Measurements from ENCODE around the gene ITGA11. TPM values are rescaled to one million over a fixed set of nuclear protein-coding genes. Genes with fewer than 3 reads are reported as not detected.

Gene ITGA11
- total RNA-seq, 2 donors from 2014 or later: 246 to 360 TPM

DNA sequence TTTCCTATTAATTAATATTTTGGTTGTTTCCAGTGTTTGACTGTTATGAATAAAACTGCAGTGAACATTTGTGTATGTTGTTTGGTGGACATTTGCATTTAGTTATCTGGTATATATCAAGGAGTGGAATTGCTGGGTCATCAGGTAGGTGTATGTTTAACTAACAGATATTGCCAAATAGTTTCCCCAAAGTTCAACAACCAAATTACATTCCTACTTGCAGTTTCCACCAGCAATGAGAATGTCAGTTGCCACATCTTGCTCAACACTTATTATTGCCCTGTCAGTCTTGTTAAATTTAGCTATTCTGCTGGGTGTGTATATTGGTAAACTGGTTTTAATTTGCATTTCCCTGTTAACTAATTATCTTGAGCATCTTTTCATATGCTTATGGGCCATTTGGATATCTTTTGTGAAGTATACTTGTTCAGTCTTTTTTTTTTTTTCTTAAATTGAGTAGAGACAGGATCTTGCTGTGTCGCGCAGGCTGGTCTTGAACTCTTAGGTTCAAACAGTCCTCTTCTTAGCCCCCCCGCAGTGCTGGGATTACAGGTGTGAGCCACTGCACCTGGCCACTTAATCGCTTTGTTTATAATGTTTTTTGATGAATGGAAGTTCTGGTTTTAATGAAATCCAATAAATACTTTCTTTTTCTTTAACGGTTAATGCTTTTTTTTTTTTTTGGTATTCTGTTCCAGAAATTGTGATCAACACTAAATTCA lies 146.5 kb downstream of the ITGA11 start:
- no peak for ATAC-seq (ENCODE audit: insufficient number of reproducible peaks, low FRiP score, low read depth)
- H3K27ac ChIP-seq: no peak overlapping the region

DNA sequence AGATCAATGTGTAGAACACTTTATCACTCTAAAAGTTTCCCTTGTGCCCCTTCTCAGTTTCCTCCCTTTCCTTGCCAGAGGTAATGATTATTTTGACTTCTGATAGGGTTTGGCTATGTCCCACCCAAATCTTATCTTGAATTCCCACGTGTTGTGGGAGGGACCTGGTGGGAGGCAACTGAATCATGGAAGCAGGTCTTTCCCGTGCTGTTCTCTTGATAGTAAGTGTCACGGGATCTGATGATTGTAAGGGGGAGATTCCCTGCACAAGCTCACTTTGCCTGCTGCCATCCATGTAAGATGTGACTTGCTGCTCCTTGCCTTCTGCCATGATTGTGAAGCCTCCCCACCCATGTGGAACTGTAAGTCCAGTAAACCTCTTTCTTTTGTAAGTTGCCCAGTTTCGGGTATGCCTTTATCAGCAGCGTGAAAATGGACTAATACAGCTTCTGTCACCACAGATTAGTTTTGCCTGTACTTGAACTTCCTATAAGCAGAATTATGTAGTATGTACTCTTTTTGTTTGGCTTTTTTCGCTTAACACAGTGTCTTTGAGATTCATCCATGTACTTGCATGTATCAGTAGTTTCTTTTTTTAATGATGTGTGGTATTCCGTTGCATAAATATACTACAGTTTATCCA lies 147.2 kb downstream of the ITGA11 start:
- ATAC-seq (ENCODE audit: insufficient number of reproducible peaks, low FRiP score, low read depth) (no peak), DNase-seq (ENCODE audit: low spot score) (no peak)
- no peak overlapping the region for H3K4me3 ChIP-seq
- TF ChIP-seq, protein P1, sequence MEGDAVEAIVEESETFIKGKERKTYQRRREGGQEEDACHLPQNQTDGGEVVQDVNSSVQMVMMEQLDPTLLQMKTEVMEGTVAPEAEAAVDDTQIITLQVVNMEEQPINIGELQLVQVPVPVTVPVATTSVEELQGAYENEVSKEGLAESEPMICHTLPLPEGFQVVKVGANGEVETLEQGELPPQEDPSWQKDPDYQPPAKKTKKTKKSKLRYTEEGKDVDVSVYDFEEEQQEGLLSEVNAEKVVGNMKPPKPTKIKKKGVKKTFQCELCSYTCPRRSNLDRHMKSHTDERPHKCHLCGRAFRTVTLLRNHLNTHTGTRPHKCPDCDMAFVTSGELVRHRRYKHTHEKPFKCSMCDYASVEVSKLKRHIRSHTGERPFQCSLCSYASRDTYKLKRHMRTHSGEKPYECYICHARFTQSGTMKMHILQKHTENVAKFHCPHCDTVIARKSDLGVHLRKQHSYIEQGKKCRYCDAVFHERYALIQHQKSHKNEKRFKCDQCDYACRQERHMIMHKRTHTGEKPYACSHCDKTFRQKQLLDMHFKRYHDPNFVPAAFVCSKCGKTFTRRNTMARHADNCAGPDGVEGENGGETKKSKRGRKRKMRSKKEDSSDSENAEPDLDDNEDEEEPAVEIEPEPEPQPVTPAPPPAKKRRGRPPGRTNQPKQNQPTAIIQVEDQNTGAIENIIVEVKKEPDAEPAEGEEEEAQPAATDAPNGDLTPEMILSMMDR (IDR thresholded peaks at IDR 0.05): no peak
- H3K9me3 ChIP-seq: no peaks in the 10 kb centered on the region
- no peak overlapping the region for H3K27ac ChIP-seq
- H3K36me3 ChIP-seq: peaks cover 4% of the 10 kb centered on the region
- peaks cover 43 to 83% of the 10 kb centered on the region in 2 donors for H3K4me1 ChIP-seq (ENCODE audit: control insufficient read depth in 1 of 2, low read depth in 2 of 2)
- H3K27me3 ChIP-seq (replicated peaks; ENCODE audit: insufficient read depth): no peaks in the 10 kb centered on the region

More for the DNA sequence above, 146.5 kb downstream of the ITGA11 start:
- TF ChIP-seq, protein P1 (IDR thresholded peaks at IDR 0.05): no peak
- H3K9me3 ChIP-seq: no peaks in the 10 kb centered on the region
- H3K36me3 ChIP-seq: peaks cover 9% of the 10 kb centered on the region
- peak overlapping the region; percentile 5 for H3K4me3 ChIP-seq
- peaks cover 43 to 77% of the 10 kb centered on the region in 2 donors for H3K4me1 ChIP-seq (ENCODE audit: control insufficient read depth in 1 of 2, low read depth in 2 of 2)
- no peaks in the 10 kb centered on the region for H3K27me3 ChIP-seq (replicated peaks; ENCODE audit: insufficient read depth)
- DNase-seq (ENCODE audit: low spot score): no peak

DNA sequence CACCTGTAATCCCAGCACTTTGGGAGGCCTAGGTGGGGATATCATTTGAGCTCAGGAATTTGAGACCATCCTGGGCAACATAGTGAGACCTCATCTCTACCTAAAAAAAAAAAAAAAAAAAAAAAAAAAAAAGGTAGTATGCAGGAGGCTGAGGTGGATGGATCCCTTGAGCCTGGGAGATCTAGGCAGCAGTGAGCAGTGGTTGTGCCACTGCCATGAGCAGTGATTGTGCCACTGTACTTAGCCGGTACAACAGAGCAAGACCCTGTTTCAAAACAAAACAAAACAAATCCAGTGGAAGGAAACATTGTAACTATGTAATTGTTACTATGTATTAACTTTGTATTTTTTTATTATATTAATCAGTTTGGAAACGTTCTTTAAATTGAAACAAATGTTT lies 148.6 kb downstream of the ITGA11 start:
- DNase-seq (ENCODE audit: low spot score) (no peak), ATAC-seq (ENCODE audit: insufficient number of reproducible peaks, low FRiP score, low read depth) (no peak)
- Histone ChIP-seq H3K27me3 (replicated peaks; ENCODE audit: insufficient read depth) (no peaks in the 10 kb centered on the region), H3K36me3 (peaks cover 4% of the 10 kb centered on the region), H3K9me3 (no peaks in the 10 kb centered on the region), H3K27ac (no peak overlapping the region), H3K4me3 (no peak overlapping the region), H3K4me1 (ENCODE audit: control insufficient read depth in 1 of 2, low read depth in 2 of 2) (peaks cover 36 to 73% of the 10 kb centered on the region in 2 donors)
- TF ChIP-seq, protein P1 (IDR thresholded peaks at IDR 0.05): no peak

DNA sequence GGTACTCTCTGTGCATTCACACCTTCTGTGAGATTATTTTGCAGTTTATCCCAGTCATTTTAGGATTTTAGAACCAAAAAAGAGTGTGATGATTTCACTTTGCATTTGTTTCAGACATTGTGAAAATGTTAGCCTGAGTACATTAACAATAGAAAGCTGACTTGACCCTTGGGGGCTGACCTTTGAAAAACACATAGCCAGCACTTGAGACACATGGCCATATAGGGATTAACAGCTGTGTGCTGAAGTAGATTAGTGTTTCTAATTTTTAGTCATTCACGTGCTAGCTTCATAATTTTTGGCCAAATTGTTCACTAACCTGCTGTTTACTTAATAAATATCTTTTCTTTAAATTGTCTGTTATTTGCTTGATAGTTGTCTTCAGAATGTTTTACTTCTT lies 151.0 kb downstream of the ITGA11 start:
- Histone ChIP-seq H3K27ac (peak overlapping the region in 1 of 2 donors; percentile 98), H3K4me3 (peak overlapping the region; percentile 94), H3K4me1 (ENCODE audit: control insufficient read depth in 1 of 2, low read depth in 2 of 2) (peaks cover 32 to 60% of the 10 kb centered on the region in 2 donors), H3K36me3 (peaks cover 4% of the 10 kb centered on the region), H3K27me3 (replicated peaks; ENCODE audit: insufficient read depth) (no peaks in the 10 kb centered on the region), H3K9me3 (no peaks in the 10 kb centered on the region)
- TF ChIP-seq, protein P1 (IDR thresholded peaks at IDR 0.05): no peak
- DNase-seq (ENCODE audit: low spot score): no peak
- no peak for ATAC-seq (ENCODE audit: insufficient number of reproducible peaks, low FRiP score, low read depth)
